ENCODE data around the gene OR10H3.
"Not testable (repeated sequence)": the region's sequence is repeated elsewhere in the genome, so short reads cannot be mapped to it uniquely, and the experiment has no call there.

Gene OR10H3

DNA sequence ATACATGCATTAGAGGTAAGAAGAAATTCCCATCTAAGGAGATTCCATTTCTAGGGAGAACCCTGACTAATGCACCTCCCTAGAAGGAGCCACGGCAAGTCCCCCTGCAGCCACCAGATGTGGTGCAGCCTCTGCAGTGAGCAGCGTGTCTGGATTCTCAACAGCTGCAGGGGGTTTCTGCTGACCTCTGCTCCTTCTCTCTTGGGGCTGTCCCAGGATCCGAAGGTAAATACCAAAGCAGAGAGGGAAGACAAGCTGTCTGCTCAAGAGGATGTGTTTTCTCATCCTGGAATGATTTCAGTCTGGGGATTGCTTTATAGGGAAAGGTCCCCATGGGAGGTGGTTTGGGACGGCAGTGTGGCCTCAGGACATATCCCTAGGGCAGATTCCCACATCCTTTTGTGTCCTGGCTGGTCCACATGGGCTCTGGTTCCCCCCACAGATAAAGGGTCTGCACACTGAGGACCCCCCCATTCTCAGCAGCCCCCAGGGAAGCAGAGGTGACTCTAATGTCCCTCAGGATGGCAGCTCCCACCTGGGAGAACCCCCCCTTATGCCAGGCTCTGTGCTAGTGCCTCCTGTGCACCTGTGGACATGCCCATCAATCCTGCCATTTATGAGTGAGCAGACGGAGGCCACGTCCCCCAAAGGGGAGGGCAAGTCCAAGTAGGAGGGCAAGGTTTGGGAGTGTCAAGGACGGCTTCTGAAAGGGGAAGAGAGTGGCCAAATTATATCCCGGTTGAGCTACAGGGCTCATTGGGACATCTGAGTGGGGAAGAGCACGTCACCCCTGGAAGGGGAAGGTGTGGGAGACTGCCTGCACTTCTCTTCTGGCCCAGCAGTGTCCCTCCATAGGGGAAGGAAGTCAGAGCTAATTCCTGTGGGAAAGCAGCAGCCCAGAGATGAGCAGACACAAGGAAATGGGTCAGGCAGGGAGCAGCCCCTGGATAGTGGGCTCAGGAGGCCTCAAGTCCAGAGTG lies 39.5 kb downstream of the OR10H3 start:
- TF ChIP-seq CTCF (IDR thresholded peaks at IDR 0.05; ENCODE audit: extremely low read depth, missing control alignments), result no peak
- no peak for DNase-seq (ENCODE audit: low spot score)

DNA sequence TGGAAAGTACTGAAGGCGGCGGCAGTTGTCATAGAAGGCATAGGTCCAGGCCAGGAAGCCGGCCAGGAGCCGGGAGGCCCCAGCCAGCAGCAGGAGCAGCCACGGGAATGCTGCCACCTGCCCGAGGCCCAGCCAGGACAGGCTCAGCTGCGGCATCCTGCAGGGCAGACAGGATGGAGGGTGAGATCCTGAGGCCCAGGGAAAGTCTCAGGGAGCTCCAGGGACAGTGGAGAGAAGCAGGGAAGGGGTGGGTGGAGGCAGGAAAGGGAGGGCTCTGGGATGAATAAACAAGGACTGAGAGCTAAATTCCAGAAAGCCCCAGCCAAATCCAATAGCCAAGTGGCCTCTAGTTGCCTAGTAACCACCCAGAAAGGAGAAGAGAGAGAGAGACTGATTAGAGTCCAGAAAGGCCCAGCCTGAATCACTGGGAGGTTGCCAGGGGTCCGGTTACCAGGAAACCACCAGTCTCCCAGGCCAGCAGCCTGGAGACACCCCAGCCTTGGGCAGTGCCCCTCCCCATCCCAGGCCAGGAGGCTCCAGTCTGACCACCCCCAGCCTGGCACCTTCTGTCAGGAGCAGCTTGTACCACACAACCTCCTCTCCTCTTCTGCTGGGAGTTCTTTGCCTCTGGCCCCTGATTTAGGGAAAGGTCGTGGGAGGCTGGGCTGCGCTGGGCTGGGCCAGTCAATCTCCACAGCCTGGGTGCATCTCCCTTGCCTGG lies 42.1 kb downstream of the OR10H3 start:
- TF ChIP-seq CTCF (IDR thresholded peaks at IDR 0.05; ENCODE audit: extremely low read depth, missing control alignments), result no peak
- DNase-seq (ENCODE audit: low spot score), result no peak

- no peak for TF ChIP-seq CTCF (IDR thresholded peaks at IDR 0.05; ENCODE audit: extremely low read depth, missing control alignments)
- no peak for DNase-seq (ENCODE audit: low spot score)
Measured at GRCh38 chr19:15780610-15781418, 43.0 kb downstream of the OR10H3 start.

GRCh38 chr19:15781661-15782060 lies 43.9 kb downstream of the OR10H3 start:
- no peak for DNase-seq (ENCODE audit: low spot score)
- TF ChIP-seq CTCF (IDR thresholded peaks at IDR 0.05; ENCODE audit: extremely low read depth, missing control alignments), result no peak

- no peak for TF ChIP-seq CTCF (IDR thresholded peaks at IDR 0.05; ENCODE audit: extremely low read depth, missing control alignments)
- no peak for DNase-seq (ENCODE audit: low spot score)
Measured at GRCh38 chr19:15782211-15782610, 44.4 kb downstream of the OR10H3 start.

- DNase-seq (ENCODE audit: low spot score), result not testable (repeated sequence)
Measured at GRCh38 chr19:15782896-15783295, 45.1 kb downstream of the OR10H3 start.

DNA sequence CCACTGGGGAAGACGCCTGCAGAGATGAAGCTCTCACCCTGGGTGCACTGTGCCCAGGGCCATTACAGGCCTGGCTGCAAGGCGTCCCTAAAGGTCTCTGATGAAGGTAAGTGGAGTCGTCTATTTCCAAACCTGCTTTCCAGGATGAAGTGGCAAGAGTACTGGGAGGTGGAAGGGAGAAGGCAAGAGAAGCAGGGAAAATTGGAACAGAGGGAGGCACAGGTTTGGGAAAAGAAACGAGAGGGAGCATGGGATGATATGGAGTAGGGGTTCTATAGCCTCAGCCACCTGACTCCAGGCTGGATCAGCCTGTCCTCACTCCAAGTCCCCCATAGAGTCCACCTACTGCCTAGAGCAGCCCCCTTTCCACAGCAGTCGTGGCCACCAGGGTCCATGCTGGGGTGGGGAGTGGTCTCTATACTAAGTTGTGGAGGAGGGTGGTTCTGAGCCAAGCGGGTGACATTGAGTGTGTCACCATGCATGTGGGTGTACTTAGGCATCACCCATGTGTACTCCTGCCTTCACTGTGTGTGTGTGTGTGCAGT lies 49.9 kb downstream of the OR10H3 start, which contains the start of gene OR10H5:
TSS of gene OR10H5 (plus strand) at position 51 of the 545 bp plus-strand sequence. CDS start 6,388 bp downstream, outside the sequence.
- no peak for DNase-seq (ENCODE audit: low spot score)
- TF ChIP-seq CTCF (IDR thresholded peaks at IDR 0.05; ENCODE audit: extremely low read depth, missing control alignments), result no peak

All from GM20000 (cell line).